CD4-positive, alpha-beta memory T cell (primary cell): Measurements from ENCODE around the gene ERP27. TPM values are rescaled to one million over a fixed set of nuclear protein-coding genes. Genes with fewer than 3 reads are reported as not detected.
A peak's percentile ranks its signal among the peaks of the same experiment; 100 is the strongest.

Source experiments
- CTCF ChIA-PET: fragments of 350-600 bp; sonication (Branson Sonifier 250); formaldehyde crosslinking; loops from one replicate; lab custom pipeline; 2021; ENCODE audit warnings: inconsistent platforms; ENCODE audit not compliant: partially characterized antibody; lab: Charles Lee
- POLR2A ChIA-PET: fragments of 350-600 bp; sonication (Branson Sonifier 250); formaldehyde crosslinking; loops from one replicate; lab custom pipeline; 2021; ENCODE audit not compliant: partially characterized antibody; lab: Charles Lee
- DNase-seq, 5 donors: peaks; one replicate each; pipeline versions ENCODE4 v3.0.0 to v3.0.0-alpha.2; 2020 to 2022; ENCODE audit warnings: mixed read lengths in 1 of 5
- H3K27ac ChIP-seq: one replicate; pipeline ENCODE4 v1.7.0; 2013; ENCODE audit warnings: low read depth, low read length
- H3K27me3 ChIP-seq: 2 replicates; pipeline ENCODE4 v1.7.0; 2013; ENCODE audit warnings: mild to moderate bottlenecking, low read length, moderate library complexity; ENCODE audit not compliant: insufficient read depth
- H3K36me3 ChIP-seq: 2 replicates; pipeline ENCODE4 v1.7.0; 2013; ENCODE audit warnings: mild to moderate bottlenecking, low read length, moderate library complexity; ENCODE audit not compliant: insufficient read depth
- H3K4me1 ChIP-seq: 2 replicates; pipeline ENCODE4 v1.7.0; 2013; ENCODE audit warnings: mild to moderate bottlenecking, low read length, moderate library complexity; ENCODE audit not compliant: insufficient read depth
- H3K4me3 ChIP-seq, 2 donors: one replicate each; pipeline ENCODE4 v1.7.0; 2013; ENCODE audit warnings: low read length in 2 of 2, mild to moderate bottlenecking in 1 of 2
- H3K9me3 ChIP-seq, 2 donors: one replicate each; pipeline ENCODE4 v1.7.0; 2013; ENCODE audit warnings: low read length in 2 of 2, control low read depth in 1 of 2; ENCODE audit not compliant: control insufficient read depth in 1 of 2
- H3K27ac Mint-ChIP-seq, 7 donors: one replicate each; pipeline ENCODE4 v1.8.0; 2020 to 2021; ENCODE audit warnings: mixed read lengths in 7 of 7, mild to moderate bottlenecking in 6 of 7, inconsistent platforms in 3 of 7, moderate library complexity in 3 of 7
- H3K27me3 Mint-ChIP-seq, 2 donors: one replicate each; pipeline ENCODE4 v1.8.0; 2020 to 2021; ENCODE audit warnings: mixed read lengths in 2 of 2
- H3K36me3 Mint-ChIP-seq, 2 donors: one replicate each; pipeline ENCODE4 v1.8.0; 2020 to 2021; ENCODE audit warnings: mixed read lengths in 2 of 2, inconsistent platforms in 1 of 2, mild to moderate bottlenecking in 1 of 2
- H3K4me1 Mint-ChIP-seq, 4 donors: one replicate each; pipeline ENCODE4 v1.8.0; 2020 to 2021; ENCODE audit warnings: mixed read lengths in 4 of 4, mild to moderate bottlenecking in 1 of 4
- H3K4me3 Mint-ChIP-seq, 8 donors: one replicate each; pipeline ENCODE4 v1.8.0; 2020 to 2021; ENCODE audit warnings: mixed read lengths in 8 of 8, mild to moderate bottlenecking in 7 of 8, moderate library complexity in 6 of 8, inconsistent platforms in 3 of 8
- H3K9me3 Mint-ChIP-seq, 8 donors: one replicate each; pipeline ENCODE4 v1.8.0; 2020 to 2021; ENCODE audit warnings: mixed read lengths in 8 of 8, mild to moderate bottlenecking in 5 of 8, inconsistent platforms in 3 of 8, moderate library complexity in 1 of 8
- intact Hi-C: fragments of 100-400 bp; cut with micrococcal nuclease; formaldehyde crosslinking; loops from one replicate; pipeline ENCODE4 v1.15.1; 2023
- polyA plus RNA-seq, 2 donors: library from polyadenylated mRNA; unstranded; fragments of 300-500 nt; fragmentation: Illumina TruSeq; gene quantifications; one replicate each; pipeline ENCODE4 v1.2.3, GENCODE V29; 2021
- total RNA-seq, 2 experiments: library from RNA; stranded (reverse); gene quantifications; one replicate each; pipeline ENCODE4 v1.2.3, GENCODE V29; 2021

The ERP27 gene
- total and polyA plus RNA-seq, 4 experiments from 2014 or later = 3.4 to 11.5 (median 6.9) TPM

- H3K9me3 Mint-ChIP-seq = peaks cover 0 to 3% (median 0%) of the 10 kb centered on the region in 8 donors
Observed at GRCh38 chr12:14962153-14962539, 23.8 kb upstream of the ERP27 start.

GRCh38 chr12:14961466-14962152 is 23.3 kb upstream of the ERP27 start, which contains the start of gene ARHGDIB:
TSS of gene ARHGDIB (minus strand) at chr12:14961601. CDS start at chr12:14950712, 10,889 bp downstream.
- peak; percentile 86 to 98 (median 93) for DNase-seq
- Mint-ChIP-seq H3K4me3 (peak within 1 kb of the TSS; percentile 96 to 100 (median 99)), H3K4me1 (peaks cover 35 to 84% (median 48%) of the 10 kb centered on the region in 4 donors), H3K9me3 (peaks cover 0 to 3% (median 0%) of the 10 kb centered on the region in 8 donors), H3K27ac (peak within 1 kb of the TSS; percentile 97 to 99 (median 98)), H3K36me3 (peaks cover 39 to 46% of the 10 kb centered on the region in 2 donors), H3K27me3 (no peaks in the 10 kb centered on the region)
- peaks cover 4% of the 10 kb centered on the region for H3K36me3 ChIP-seq
- ChIA-PET POLR2A (interaction anchor here (0.5 to 11.8 kb wide), 19 partner anchors 10 to 596 kb away, joined by 3 to 224 read pairs (median 7); partner anchors contain the start of genes ATF7IP, C12orf60, ERP27 and PDE6H), CTCF (interaction anchor here (0.9 to 2.6 kb wide), 7 partner anchors 8 to 116 kb away, joined by 3 to 12 read pairs (median 4); partner anchors contain the start of gene ERP27)
- H3K4me3 ChIP-seq = peak within 1 kb of the TSS; percentile 77 to 90
- no peaks in the 10 kb centered on the region for H3K27me3 ChIP-seq
- peak within 1 kb of the TSS; percentile 92 for H3K27ac ChIP-seq
- H3K9me3 ChIP-seq = no peaks in the 10 kb centered on the region
- intact Hi-C loops = loop anchor here (1.0 to 10.0 kb wide), 11 partner anchors 9 to 923 kb away; partner anchors contain the start of genes ATF7IP, C12orf60, STRAP and WBP11
- peaks cover 59% of the 10 kb centered on the region for H3K4me1 ChIP-seq

More at GRCh38 chr12:14962153-14962539, 23.8 kb upstream of the ERP27 start:
- ChIA-PET POLR2A (interaction anchor here (0.9 to 11.8 kb wide), 18 partner anchors 9 to 597 kb away, joined by 3 to 224 read pairs (median 8); partner anchors contain the start of genes ATF7IP, C12orf60, ERP27 and PDE6H), CTCF (interaction anchor here (0.9 to 2.6 kb wide), 7 partner anchors 9 to 117 kb away, joined by 3 to 12 read pairs (median 4); partner anchors contain the start of gene ERP27)
- intact Hi-C loops = loop anchor here (10.0 kb wide), 1 partner anchor 923 kb away; the partner anchor contains the start of gene STRAP
- Histone ChIP-seq H3K27me3 (no peaks in the 10 kb centered on the region), H3K9me3 (no peaks in the 10 kb centered on the region), H3K36me3 (peaks cover 4% of the 10 kb centered on the region), H3K27ac (peak overlapping the region; percentile 92), H3K4me1 (peaks cover 54% of the 10 kb centered on the region), H3K4me3 (peak overlapping the region; percentile 25 to 77)
- Mint-ChIP-seq H3K27ac (peak overlapping the region; percentile 97 to 99 (median 98)), H3K4me1 (peaks cover 35 to 81% (median 47%) of the 10 kb centered on the region in 4 donors), H3K27me3 (no peaks in the 10 kb centered on the region), H3K36me3 (peaks cover 35 to 41% of the 10 kb centered on the region in 2 donors), H3K4me3 (peak overlapping the region; percentile 96 to 100 (median 99))
- DNase-seq = no peak

- Histone ChIP-seq H3K36me3 (peaks cover 4% of the 10 kb centered on the region), H3K4me3 (peak overlapping the region; percentile 77 to 90), H3K4me1 (peaks cover 64% of the 10 kb centered on the region), H3K9me3 (no peaks in the 10 kb centered on the region), H3K27me3 (no peaks in the 10 kb centered on the region), H3K27ac (peak overlapping the region; percentile 92)
- peak; percentile 72 to 78 (median 76) for DNase-seq
- ChIA-PET POLR2A (interaction anchor here (0.5 to 11.8 kb wide), 21 partner anchors 10 to 595 kb away, joined by 3 to 224 read pairs (median 13); partner anchors contain the start of genes ATF7IP, C12orf60, ERP27 and PDE6H), CTCF (interaction anchor here (1.0 to 2.6 kb wide), 5 partner anchors 10 to 189 kb away, joined by 4 to 12 read pairs (median 6); a partner anchor contains a TSS)
- Mint-ChIP-seq H3K4me3 (peak overlapping the region; percentile 96 to 100 (median 99)), H3K27me3 (no peaks in the 10 kb centered on the region), H3K4me1 (peaks cover 33 to 89% (median 48%) of the 10 kb centered on the region in 4 donors), H3K9me3 (peaks cover 0 to 3% (median 0%) of the 10 kb centered on the region in 8 donors), H3K36me3 (peaks cover 39 to 53% of the 10 kb centered on the region in 2 donors), H3K27ac (peak overlapping the region; percentile 97 to 99 (median 98))
- intact Hi-C loops = loop anchor here (1.0 to 10.0 kb wide), 11 partner anchors 9 to 924 kb away; partner anchors contain the start of genes ATF7IP, C12orf60, STRAP and WBP11
Observed at GRCh38 chr12:14960548-14961465, 22.5 kb upstream of the ERP27 start.

GRCh38 chr12:14959916-14960496 is 21.7 kb upstream of the ERP27 start:
- ChIA-PET POLR2A (interaction anchor here (1.0 to 11.8 kb wide), 13 partner anchors 8 to 594 kb away, joined by 3 to 224 read pairs (median 11); partner anchors contain the start of genes ATF7IP, C12orf60, ERP27 and PDE6H), CTCF (interaction anchor here (1.3 to 1.9 kb wide), 5 partner anchors 9 to 189 kb away, joined by 4 to 11 read pairs (median 6); partner anchors contain the start of gene ERP27)
- peaks cover 63% of the 10 kb centered on the region for H3K4me1 ChIP-seq
- peak overlapping the region; percentile 96 to 100 (median 99) for H3K4me3 Mint-ChIP-seq
- peak overlapping the region; percentile 92 for H3K27ac ChIP-seq
- H3K4me1 Mint-ChIP-seq = peaks cover 29 to 87% (median 46%) of the 10 kb centered on the region in 4 donors
- no peaks in the 10 kb centered on the region for H3K27me3 ChIP-seq
- intact Hi-C loops = loop anchor here (10.0 kb wide), 2 partner anchors 565 to 925 kb away; partner anchors contain the start of gene STRAP
- peaks cover 4% of the 10 kb centered on the region for H3K36me3 ChIP-seq
- DNase-seq = no peak
- H3K27me3 Mint-ChIP-seq = no peaks in the 10 kb centered on the region
- peaks cover 0 to 2% (median 0%) of the 10 kb centered on the region in 8 donors for H3K9me3 Mint-ChIP-seq
- peak overlapping the region; percentile 97 to 99 (median 98) for H3K27ac Mint-ChIP-seq
- H3K9me3 ChIP-seq = no peaks in the 10 kb centered on the region
- H3K4me3 ChIP-seq = peak overlapping the region; percentile 77 to 90
- peaks cover 39 to 56% of the 10 kb centered on the region in 2 donors for H3K36me3 Mint-ChIP-seq

GRCh38 chr12:14959463-14959862 is 21.1 kb upstream of the ERP27 start:
- peak overlapping the region; percentile 77 to 90 for H3K4me3 ChIP-seq
- intact Hi-C loops = loop anchor here (10.0 kb wide), 1 partner anchor 565 kb away; no protein-coding TSS in a partner anchor
- Mint-ChIP-seq H3K36me3 (peaks cover 41 to 58% of the 10 kb centered on the region in 2 donors), H3K27me3 (no peaks in the 10 kb centered on the region), H3K27ac (peak overlapping the region; percentile 97 to 99 (median 98)), H3K4me3 (peak overlapping the region; percentile 96 to 100 (median 99)), H3K9me3 (peaks cover 0 to 2% (median 0%) of the 10 kb centered on the region in 8 donors), H3K4me1 (peaks cover 29 to 87% (median 47%) of the 10 kb centered on the region in 4 donors)
- CTCF ChIA-PET = interaction anchor here (1.3 to 1.9 kb wide), 6 partner anchors 9 to 188 kb away, joined by 4 to 11 read pairs (median 6); partner anchors contain the start of gene ERP27
- POLR2A ChIA-PET = interaction anchor here (1.0 to 11.8 kb wide), 14 partner anchors 8 to 594 kb away, joined by 3 to 224 read pairs (median 9); partner anchors contain the start of genes ATF7IP, C12orf60, ERP27 and PDE6H
- peak overlapping the region; percentile 92 for H3K27ac ChIP-seq
- DNase-seq = no peak
- H3K9me3 ChIP-seq = no peaks in the 10 kb centered on the region
- no peaks in the 10 kb centered on the region for H3K27me3 ChIP-seq
- H3K36me3 ChIP-seq = peaks cover 4% of the 10 kb centered on the region
- peaks cover 63% of the 10 kb centered on the region for H3K4me1 ChIP-seq
